Fibroblast of gingiva (primary cell): ENCODE measurements around the gene AGRP.

Experiments
- DNase-seq: peaks from one replicate; pipeline ENCODE4 v3.0.0-alpha.2; 2011; ENCODE audit warnings: low read depth

Gene AGRP

GRCh38 chr16:67445441-67445912 is 37.9 kb downstream of the AGRP start:
- DNase-seq, result no peak

- DNase-seq, result no peak
Observed at GRCh38 chr16:67445126-67445426, 38.3 kb downstream of the AGRP start.

GRCh38 chr16:67444259-67445125 is 38.9 kb downstream of the AGRP start:
- DNase-seq, result no peak

GRCh38 chr16:67443265-67443664 is 40.1 kb downstream of the AGRP start:
- DNase-seq, result peak; percentile 55

DNA sequence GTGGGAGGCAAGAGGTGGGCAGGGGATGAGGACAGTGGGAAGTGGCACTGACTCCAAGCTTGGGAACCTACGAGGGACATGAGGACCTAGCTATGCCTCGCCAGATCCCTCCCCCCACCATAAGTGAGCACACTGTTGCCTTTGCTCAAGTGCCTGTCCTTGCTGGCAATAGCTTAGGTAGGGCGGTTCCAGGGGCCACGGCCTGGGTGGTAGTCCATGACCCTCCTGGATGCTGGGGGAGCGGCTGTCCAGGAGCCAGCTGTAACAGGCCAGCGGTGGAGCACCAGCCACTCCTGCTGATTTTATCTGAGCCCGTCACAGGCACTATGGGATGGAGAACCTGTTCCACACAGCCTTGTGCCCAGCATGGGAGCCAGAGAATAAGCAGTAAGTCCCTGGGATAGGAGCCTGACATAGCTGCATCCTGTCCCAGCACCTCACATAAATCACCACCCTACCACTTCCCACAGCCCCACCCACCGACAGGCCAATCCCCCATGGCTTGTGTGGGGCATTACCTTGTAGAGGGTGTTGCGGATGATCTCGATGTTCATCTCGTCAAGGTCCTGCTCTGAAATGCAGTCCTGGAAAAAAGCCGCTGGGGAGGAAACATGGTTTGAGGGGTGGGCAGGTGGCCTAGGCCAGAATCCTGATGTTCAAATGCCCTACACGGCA is 40.6 kb downstream of the AGRP start:
- no peak for DNase-seq

- no peak for DNase-seq
Observed at GRCh38 chr16:67441907-67442306, 41.4 kb downstream of the AGRP start.

DNA sequence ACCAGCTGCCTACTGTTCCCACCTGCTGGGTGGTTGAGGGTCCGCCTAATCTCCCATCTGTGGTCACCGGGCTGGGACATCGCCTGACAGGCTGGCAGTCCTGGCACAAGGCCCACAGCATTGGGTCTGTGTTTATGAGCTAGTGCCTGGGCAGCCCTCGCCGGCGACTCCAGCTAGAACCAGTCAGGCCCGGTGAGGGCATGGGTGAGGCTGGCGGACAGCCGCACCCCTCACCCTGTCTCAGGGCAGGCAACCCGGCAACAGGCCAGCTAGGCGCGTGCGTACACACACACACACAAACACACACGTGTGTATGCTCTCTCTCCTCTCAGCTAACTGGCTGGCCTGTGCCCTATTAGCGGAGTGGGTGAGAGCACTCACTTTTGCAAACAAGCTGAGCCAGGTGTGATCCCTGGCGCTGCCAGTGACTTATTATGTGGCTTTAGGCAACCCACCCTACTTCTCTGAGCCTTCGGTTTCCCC is 42.0 kb downstream of the AGRP start:
- no peak for DNase-seq

GRCh38 chr16:67438824-67439393 is 44.4 kb downstream of the AGRP start:
- no peak for DNase-seq

GRCh38 chr16:67438098-67438791 is 45.1 kb downstream of the AGRP start:
- no peak for DNase-seq

DNA sequence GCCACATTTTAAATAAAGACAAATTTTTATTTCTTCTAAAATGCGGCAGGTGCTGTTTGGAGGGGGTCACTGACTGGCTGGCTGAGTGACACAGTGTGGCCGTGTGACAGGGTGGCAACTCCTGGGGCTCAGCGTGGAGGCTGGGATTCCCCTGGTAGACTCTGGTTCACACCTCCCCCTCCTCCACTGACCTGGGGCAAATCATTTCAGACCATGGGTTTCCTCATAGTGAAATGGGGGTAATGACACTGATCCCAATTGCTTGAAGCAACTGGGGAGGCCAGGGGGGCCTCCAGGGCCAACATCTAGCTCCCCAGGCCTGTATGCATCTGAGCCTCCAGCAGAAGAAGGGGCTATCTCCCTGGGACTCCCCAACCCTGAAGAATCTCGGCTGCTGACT is 45.8 kb downstream of the AGRP start:
- no peak for DNase-seq

DNA sequence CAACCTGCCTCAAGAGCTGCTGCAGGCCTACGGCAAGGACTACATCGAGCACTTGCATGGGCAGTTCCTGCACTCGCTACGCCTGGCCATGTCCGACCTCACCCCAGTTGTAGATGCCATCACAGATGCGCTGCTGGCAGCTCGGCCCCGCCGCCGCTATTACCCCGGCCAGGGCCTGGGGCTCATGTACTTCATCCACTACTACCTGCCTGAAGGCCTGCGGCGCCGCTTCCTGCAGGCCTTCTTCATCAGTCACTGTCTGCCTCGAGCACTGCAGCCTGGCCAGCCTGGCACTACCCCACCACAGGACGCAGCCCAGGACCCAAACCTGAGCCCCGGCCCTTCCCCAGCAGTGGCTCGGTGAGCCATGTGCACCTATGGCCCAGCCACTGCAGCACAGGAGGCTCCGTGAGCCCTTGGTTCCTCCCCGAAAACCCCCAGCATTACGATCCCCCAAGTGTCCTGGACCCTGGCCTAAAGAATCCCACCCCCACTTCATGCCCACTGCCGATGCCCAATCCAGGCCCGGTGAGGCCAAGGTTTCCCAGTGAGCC is 46.6 kb downstream of the AGRP start:
- DNase-seq, result no peak

DNA sequence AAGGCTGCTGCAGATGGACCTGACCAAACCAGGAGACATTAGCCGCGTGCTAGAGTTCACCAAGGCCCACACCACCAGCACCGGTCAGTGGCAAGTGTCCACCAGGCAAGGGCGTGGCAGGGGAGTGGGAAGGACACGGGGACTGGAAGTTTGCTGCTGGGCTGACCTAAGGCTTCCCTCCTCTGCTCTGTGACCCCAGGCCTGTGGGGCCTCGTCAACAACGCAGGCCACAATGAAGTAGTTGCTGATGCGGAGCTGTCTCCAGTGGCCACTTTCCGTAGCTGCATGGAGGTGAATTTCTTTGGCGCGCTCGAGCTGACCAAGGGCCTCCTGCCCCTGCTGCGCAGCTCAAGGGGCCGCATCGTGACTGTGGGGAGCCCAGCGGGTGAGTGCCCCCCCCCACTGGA is 47.6 kb downstream of the AGRP start:
- no peak for DNase-seq

DNA sequence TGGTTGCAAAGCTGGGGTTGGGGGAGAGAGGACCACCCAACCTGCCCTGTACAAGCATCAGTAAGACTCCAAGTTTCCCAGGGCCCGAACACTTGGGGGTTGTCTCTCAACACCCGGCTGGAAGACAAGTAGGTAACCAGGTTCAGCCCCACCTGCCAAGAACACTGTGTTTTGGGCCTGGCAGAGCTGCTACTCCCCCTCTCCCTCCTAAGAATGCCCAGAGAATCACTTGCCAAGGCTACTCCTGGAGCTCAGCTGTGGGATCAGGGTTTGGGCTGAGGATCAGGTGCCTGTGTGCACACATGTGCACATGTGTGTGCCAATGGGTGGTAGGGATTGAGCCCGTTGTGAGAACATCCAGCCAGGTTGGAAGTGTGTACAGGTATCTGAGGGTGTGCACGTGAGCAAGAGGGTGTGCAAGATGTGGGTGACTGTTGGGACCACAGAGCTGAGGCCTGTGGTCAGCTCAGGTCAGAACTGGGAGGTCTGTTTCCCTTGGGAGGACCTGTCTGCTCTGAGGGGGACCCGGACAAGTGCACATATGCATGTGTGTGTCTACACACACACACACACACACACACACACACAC is 50.1 kb downstream of the AGRP start:
- DNase-seq, result no peak
